Endodermal cell (in vitro differentiated cells): ENCODE data around the gene ZSWIM3. TPM values are rescaled to one million over a fixed set of nuclear protein-coding genes. Genes with fewer than 3 reads are reported as not detected.

Source experiments
- DNase-seq: peaks from one replicate; pipeline ENCODE4 v3.0.0-alpha.2; 2017
- H3K27ac ChIP-seq: 2 replicates; pipeline ENCODE4 v1.5.1; 2013; ENCODE audit warnings: mild to moderate bottlenecking, low read depth, low read length, moderate library complexity
- H3K27me3 ChIP-seq: 2 replicates; pipeline ENCODE4 v1.6.1; 2013; ENCODE audit warnings: mild to moderate bottlenecking, low read length, moderate library complexity; ENCODE audit not compliant: insufficient read depth, control insufficient read depth, poor library complexity, severe bottlenecking
- H3K36me3 ChIP-seq: 2 replicates; pipeline ENCODE4 v1.7.0; 2013; ENCODE audit warnings: mild to moderate bottlenecking, low read length, moderate library complexity; ENCODE audit not compliant: control insufficient read depth, insufficient read depth
- H3K4me1 ChIP-seq: one replicate; pipeline ENCODE4 v1.7.0; 2013; ENCODE audit warnings: low read length; ENCODE audit not compliant: control insufficient read depth, insufficient read depth
- H3K4me3 ChIP-seq: 2 replicates; pipeline ENCODE4 v1.5.1; 2013; ENCODE audit warnings: mild to moderate bottlenecking, low read length, moderate library complexity
- H3K9ac ChIP-seq: 2 replicates; pipeline ENCODE4 v1.6.1; 2013; ENCODE audit warnings: mild to moderate bottlenecking, low read length, moderate library complexity; ENCODE audit not compliant: poor library complexity, severe bottlenecking; ENCODE audit errors: extremely low read depth
- H3K9me3 ChIP-seq: 2 replicates; pipeline ENCODE4 v1.6.1; 2013; ENCODE audit warnings: mild to moderate bottlenecking, low read length, moderate library complexity; ENCODE audit not compliant: control insufficient read depth
- H3K27ac Mint-ChIP-seq: 2 replicates; pipeline ENCODE4 v1.8.0; 2020; ENCODE audit warnings: mixed read lengths
- H3K27me3 Mint-ChIP-seq: 2 replicates; pipeline ENCODE4 v1.8.0; 2021; ENCODE audit warnings: mild to moderate bottlenecking, mixed read lengths; ENCODE audit not compliant: insufficient read depth
- H3K36me3 Mint-ChIP-seq: 2 replicates; pipeline ENCODE4 v1.8.0; 2020; ENCODE audit warnings: low read depth, mixed read lengths
- H3K4me1 Mint-ChIP-seq: 2 replicates; pipeline ENCODE4 v1.8.0; 2020; ENCODE audit warnings: mixed read lengths
- H3K4me3 Mint-ChIP-seq: 2 replicates; pipeline ENCODE4 v1.8.0; 2020; ENCODE audit warnings: mild to moderate bottlenecking, moderate library complexity, mixed read lengths
- H3K9me3 Mint-ChIP-seq: 2 replicates; pipeline ENCODE4 v1.8.0; 2020; ENCODE audit warnings: mild to moderate bottlenecking, mixed read lengths
- WGBS, 2 experiments: methylation state at CpG; one replicate each; pipeline versions ENCODE4 v1.1.5 to v1.1.7; 2013; ENCODE audit warnings: missing lambda C conversion rate in 2 of 2, mixed read lengths in 1 of 2; ENCODE audit not compliant: insufficient coverage in 1 of 2, insufficient read length in 1 of 2; 5-methylcytosine and 5-hydroxymethylcytosine counted together
- total RNA-seq, 2 donors: library from RNA; stranded (reverse); fragmentation: NEBNext Ultra II Directional in 1 of 2; extraction: Animal tissue kit (Norgen Biotek cat#: 25700) in 1 of 2; gene quantifications; 2 replicates in 1 of 2; 3 replicates in 1 of 2; pipeline ENCODE4 v1.2.1, GENCODE V29; 2021
- TF ChIP-seq, protein P1 (sequence below): fragments of 200-600 bp; sonication (generic); conservative IDR thresholded peaks from 2 replicates; pipeline ENCODE4 v1.5.0; 2021; ENCODE audit warnings: antibody characterized with exemption, mild to moderate bottlenecking

Gene ZSWIM3
- total RNA-seq, 2 donors from 2014 or later = 2.1 to 4.6 TPM

DNA sequence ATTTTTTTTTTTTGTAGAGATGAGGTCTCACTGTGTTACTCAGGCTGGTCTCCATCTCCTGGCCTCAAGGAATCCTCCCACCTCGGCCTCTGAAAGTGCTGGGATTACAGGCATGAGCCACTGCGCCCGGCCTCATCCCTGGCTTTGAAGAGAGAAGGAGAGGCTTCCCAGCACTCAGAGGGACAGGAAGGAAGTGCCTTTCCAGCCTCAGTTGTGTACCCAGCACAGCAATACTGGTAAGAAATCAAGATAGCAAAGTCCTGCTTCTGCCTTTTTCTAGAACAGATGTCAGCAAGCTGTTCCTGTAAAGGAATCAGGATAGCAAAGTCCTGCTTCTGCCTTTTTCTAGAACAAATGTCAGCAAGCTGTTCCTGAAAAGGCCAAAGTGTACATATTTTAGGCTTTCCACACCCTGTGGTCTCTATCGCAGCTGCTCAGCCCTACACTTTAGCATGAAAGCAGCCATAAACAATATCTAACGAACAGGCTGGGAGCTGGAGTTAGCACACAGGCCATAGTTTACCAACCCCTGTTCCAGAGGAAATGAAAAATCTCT is 60.8 kb downstream of the ZSWIM3 start:
- DNase-seq = no peak
- H3K4me3 Mint-ChIP-seq = no peak overlapping the region
- no peak overlapping the region for H3K27ac ChIP-seq
- H3K36me3 ChIP-seq = no peaks in the 10 kb centered on the region
- H3K27me3 ChIP-seq = peaks cover 6% of the 10 kb centered on the region
- H3K27me3 Mint-ChIP-seq = peaks cover 29% of the 10 kb centered on the region
- H3K36me3 Mint-ChIP-seq = no peaks in the 10 kb centered on the region
- no peak overlapping the region for H3K9ac ChIP-seq
- WGBS, 2 experiments = 92 to 98% methylated on average over 5 of the region's 5 CpGs
- no peak overlapping the region for H3K27ac Mint-ChIP-seq
- H3K9me3 ChIP-seq = no peaks in the 10 kb centered on the region
- H3K4me3 ChIP-seq = no peak overlapping the region
- peaks cover 7% of the 10 kb centered on the region for H3K4me1 Mint-ChIP-seq
- no peaks in the 10 kb centered on the region for H3K4me1 ChIP-seq
- H3K9me3 Mint-ChIP-seq = no peaks in the 10 kb centered on the region
- TF ChIP-seq, protein P1, sequence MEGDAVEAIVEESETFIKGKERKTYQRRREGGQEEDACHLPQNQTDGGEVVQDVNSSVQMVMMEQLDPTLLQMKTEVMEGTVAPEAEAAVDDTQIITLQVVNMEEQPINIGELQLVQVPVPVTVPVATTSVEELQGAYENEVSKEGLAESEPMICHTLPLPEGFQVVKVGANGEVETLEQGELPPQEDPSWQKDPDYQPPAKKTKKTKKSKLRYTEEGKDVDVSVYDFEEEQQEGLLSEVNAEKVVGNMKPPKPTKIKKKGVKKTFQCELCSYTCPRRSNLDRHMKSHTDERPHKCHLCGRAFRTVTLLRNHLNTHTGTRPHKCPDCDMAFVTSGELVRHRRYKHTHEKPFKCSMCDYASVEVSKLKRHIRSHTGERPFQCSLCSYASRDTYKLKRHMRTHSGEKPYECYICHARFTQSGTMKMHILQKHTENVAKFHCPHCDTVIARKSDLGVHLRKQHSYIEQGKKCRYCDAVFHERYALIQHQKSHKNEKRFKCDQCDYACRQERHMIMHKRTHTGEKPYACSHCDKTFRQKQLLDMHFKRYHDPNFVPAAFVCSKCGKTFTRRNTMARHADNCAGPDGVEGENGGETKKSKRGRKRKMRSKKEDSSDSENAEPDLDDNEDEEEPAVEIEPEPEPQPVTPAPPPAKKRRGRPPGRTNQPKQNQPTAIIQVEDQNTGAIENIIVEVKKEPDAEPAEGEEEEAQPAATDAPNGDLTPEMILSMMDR = no peak

DNA sequence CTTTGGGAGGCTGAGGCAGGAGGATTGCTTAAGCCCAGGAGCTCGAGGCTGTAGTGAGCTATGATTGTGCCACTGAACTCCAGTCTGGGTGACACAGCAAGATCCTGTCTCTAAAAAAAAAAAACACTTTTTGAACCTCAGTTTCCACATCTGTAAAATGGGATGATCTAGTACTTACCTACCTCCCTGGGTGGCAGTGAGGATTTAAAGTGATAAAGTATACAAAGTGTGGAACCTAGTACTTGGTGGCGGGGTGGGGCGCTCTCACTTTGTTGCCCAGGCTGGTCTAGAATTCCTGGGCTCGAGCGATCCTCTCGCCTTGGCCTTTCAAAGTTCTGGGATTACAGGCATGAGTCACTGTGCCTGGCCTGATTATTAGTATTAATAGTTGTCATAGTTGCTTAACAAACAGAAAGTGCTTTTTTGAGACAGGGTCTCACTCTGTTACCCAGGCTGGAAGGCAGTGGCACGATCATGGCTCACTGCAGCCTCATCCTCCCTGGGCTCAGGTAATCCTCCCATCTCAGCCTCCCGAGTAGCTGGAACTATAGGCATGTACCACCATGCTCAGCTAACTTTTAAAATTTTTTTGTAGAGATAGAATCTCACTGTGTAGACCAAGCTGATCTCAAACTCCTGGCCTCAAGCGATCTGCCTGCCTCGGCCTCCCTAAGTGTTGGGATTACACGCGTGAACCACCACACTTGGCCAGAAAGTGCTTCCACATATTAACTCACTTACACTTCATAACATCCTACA is 61.5 kb downstream of the ZSWIM3 start:
- no peak overlapping the region for H3K4me3 Mint-ChIP-seq
- H3K27ac Mint-ChIP-seq = no peak overlapping the region
- no peaks in the 10 kb centered on the region for H3K36me3 ChIP-seq
- DNase-seq = no peak
- H3K9me3 Mint-ChIP-seq = no peaks in the 10 kb centered on the region
- TF ChIP-seq, protein P1 = no peak
- peaks cover 6% of the 10 kb centered on the region for H3K27me3 ChIP-seq
- H3K9me3 ChIP-seq = no peaks in the 10 kb centered on the region
- no peak overlapping the region for H3K4me3 ChIP-seq
- H3K4me1 ChIP-seq = no peaks in the 10 kb centered on the region
- H3K36me3 Mint-ChIP-seq = no peaks in the 10 kb centered on the region
- WGBS, 2 experiments = 95% methylated on average over 7 to 12 of the region's 12 CpGs
- no peak overlapping the region for H3K9ac ChIP-seq
- no peak overlapping the region for H3K27ac ChIP-seq
- peaks cover 29% of the 10 kb centered on the region for H3K27me3 Mint-ChIP-seq
- H3K4me1 Mint-ChIP-seq = peaks cover 7% of the 10 kb centered on the region

DNA sequence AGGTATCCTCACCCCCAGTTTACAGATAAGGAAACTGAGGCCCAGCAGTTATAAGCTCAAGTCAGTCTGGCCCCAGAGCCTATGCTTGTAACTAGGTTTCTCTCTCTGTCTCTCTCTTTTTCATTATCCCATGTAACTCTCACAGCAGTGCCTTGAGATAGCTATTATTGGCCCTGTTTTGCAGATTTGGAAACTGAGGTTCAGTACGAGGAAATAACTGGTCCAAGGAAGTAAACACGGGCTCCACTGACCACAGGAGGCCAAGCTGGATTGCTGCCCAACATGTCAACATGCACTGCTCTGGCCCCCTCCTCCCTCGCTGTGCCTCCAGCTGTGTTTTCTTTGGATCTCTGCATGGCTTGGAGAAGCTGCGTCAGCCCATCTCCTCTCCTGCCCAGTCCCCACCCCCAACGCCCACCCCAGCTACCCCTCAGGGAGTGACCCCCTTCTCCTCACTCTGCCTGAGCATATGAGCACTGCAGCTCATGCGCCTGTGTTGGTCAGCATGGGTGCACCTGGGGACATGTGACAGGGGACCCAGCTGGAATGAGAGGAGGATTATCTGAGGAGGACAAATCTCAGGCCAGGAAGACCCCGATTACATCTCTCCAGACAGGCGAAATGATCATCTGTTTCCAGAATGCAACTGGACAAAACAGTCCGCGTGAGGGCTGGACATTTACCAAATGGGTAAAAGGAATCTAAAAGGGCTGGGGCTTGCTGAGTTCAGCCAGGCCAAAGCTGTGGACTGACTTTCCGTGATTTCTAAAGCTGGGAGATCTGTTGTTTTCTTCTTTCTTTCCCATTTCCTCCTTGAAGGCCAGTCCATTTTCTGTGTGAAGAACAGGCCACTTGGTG is 62.4 kb downstream of the ZSWIM3 start:
- Histone ChIP-seq H3K27me3 (peaks cover 6% of the 10 kb centered on the region), H3K4me1 (no peaks in the 10 kb centered on the region), H3K36me3 (no peaks in the 10 kb centered on the region), H3K27ac (no peak overlapping the region), H3K9ac (no peak overlapping the region), H3K9me3 (no peaks in the 10 kb centered on the region), H3K4me3 (no peak overlapping the region)
- 79 to 81% methylated on average over 8 to 11 of the region's 11 CpGs for WGBS, 2 experiments
- no peak for DNase-seq
- peaks cover under 1% of the 10 kb centered on the region for H3K4me1 Mint-ChIP-seq
- TF ChIP-seq, protein P1 = no peak
- H3K9me3 Mint-ChIP-seq = no peaks in the 10 kb centered on the region
- H3K27ac Mint-ChIP-seq = no peak overlapping the region
- H3K4me3 Mint-ChIP-seq = no peak overlapping the region
- no peaks in the 10 kb centered on the region for H3K36me3 Mint-ChIP-seq
- H3K27me3 Mint-ChIP-seq = peaks cover 25% of the 10 kb centered on the region
